K562 (cell line): ENCODE data around the gene TRERF1. TPM values are rescaled to one million over a fixed set of nuclear protein-coding genes. Genes with fewer than 3 reads are reported as not detected.

Experiments
- ATAC-seq: fragments of 200-7000 bp; cut with Tn5 transposase; 3 replicates; pipeline ENCODE4 v1.9.1; 2020; ENCODE audit warnings: moderate library complexity
- BruUV-seq: library from RNA; stranded (reverse); fragments of 400-500 nt; replicated peaks from 2 replicates; lab custom pipeline; 2021; lab: Mats Ljungman, UMichigan
- CTCF ChIA-PET: fragments of 300-600 bp; formaldehyde crosslinking; extraction: SDS; loops from one replicate; lab custom pipeline; 2021; ENCODE audit warnings: low intra/inter-chr PET ratio; lab: Yijun Ruan, JAX
- POLR2A ChIA-PET: fragments of 300-600, 350-650 bp; sonication (Branson Sonifier 250); formaldehyde crosslinking; extraction: SDS; loops from one replicate; lab custom pipeline; 2021; ENCODE audit warnings: antibody characterized with exemption, inconsistent platforms; lab: Yijun Ruan, JAX
- DNase-seq, 4 experiments: peaks; one replicate each; pipeline versions ENCODE4 v3.0.0 to v3.0.0-alpha.2; 2011 to 2018; ENCODE audit warnings: low spot score in 3 of 4, mixed read lengths in 3 of 4; ENCODE audit errors: extremely low read depth in 1 of 4
- FAIRE-seq: peaks from 2 replicates; lab custom pipeline; 2011; peaks lifted over from hg19 to GRCh38; lab: Jason Lieb, UNC
- H2AFZ ChIP-seq: 2 replicates; pipeline ENCODE4 v1.6.0; 2011; ENCODE audit warnings: low read depth, low read length, control low read depth, inconsistent platforms
- H3K27ac ChIP-seq: fragments of 200-600 bp; 3 replicates; pipeline ENCODE4 v1.8.0; 2011; ENCODE audit warnings: low read depth, mild to moderate bottlenecking, control low read depth, inconsistent platforms, low read length, moderate library complexity, mixed read lengths; ENCODE audit errors: extremely low read depth
- H3K27me3 ChIP-seq, 2 experiments: fragments of 300-600 bp in 1 of 2; 2 replicates in 1 of 2; 3 replicates in 1 of 2; pipeline versions ENCODE4 v1.6.0 to v1.8.0; 2011; ENCODE audit warnings: inconsistent platforms in 2 of 2, low read length in 2 of 2, mild to moderate bottlenecking in 1 of 2, mixed read lengths in 1 of 2, moderate library complexity in 1 of 2; ENCODE audit not compliant: control insufficient read depth in 2 of 2, insufficient read depth in 2 of 2
- H3K36me3 ChIP-seq: fragments of 300-600 bp; 3 replicates; pipeline ENCODE4 v1.8.0; 2011; ENCODE audit warnings: mild to moderate bottlenecking, low read length, inconsistent platforms; ENCODE audit not compliant: control insufficient read depth, insufficient read depth
- H3K4me1 ChIP-seq, 2 experiments: fragments of 200-600 bp in 1 of 2; replicated peaks in 1 of 2; 2 replicates in 1 of 2; 3 replicates in 1 of 2; pipeline versions ENCODE4 v1.5.1 to v1.8.0; 2011; ENCODE audit warnings: inconsistent platforms in 2 of 2, low read length in 2 of 2, mild to moderate bottlenecking in 1 of 2, mixed read lengths in 1 of 2, moderate library complexity in 1 of 2; ENCODE audit not compliant: control insufficient read depth in 2 of 2, insufficient read depth in 2 of 2
- H3K4me2 ChIP-seq: 2 replicates; pipeline ENCODE4 v1.6.1; 2011; ENCODE audit warnings: low read length, control low read depth, inconsistent platforms, mixed read lengths; ENCODE audit not compliant: insufficient read depth
- H3K4me3 ChIP-seq: fragments of 200-600 bp; sonication (generic), shearing (Covaris generic); 2 replicates; pipeline ENCODE4 v1.5.1; 2016; ENCODE audit warnings: control low read depth, inconsistent platforms
- H3K79me2 ChIP-seq: fragments of 200-600 bp; 3 replicates; pipeline ENCODE4 v1.8.0; 2011; ENCODE audit warnings: low read length, inconsistent platforms; ENCODE audit not compliant: control insufficient read depth, insufficient read depth
- H3K9ac ChIP-seq, 2 experiments: 2 replicates each; pipeline versions ENCODE4 v1.6.0 to v1.6.1; 2011; ENCODE audit warnings: low read depth in 2 of 2, low read length in 2 of 2, control low read depth in 1 of 2, inconsistent platforms in 1 of 2, mild to moderate bottlenecking in 1 of 2, mixed read lengths in 1 of 2; ENCODE audit not compliant: insufficient read depth in 1 of 2
- H3K9me1 ChIP-seq: one replicate; pipeline ENCODE4 v1.6.0; 2011; ENCODE audit warnings: inconsistent platforms, mild to moderate bottlenecking, low read length, moderate library complexity; ENCODE audit not compliant: control insufficient read depth, insufficient read depth
- H3K9me3 ChIP-seq: replicated peaks from 2 replicates; pipeline ENCODE4 v1.5.1; 2011; ENCODE audit warnings: low read depth, low read length, inconsistent platforms; ENCODE audit not compliant: control insufficient read depth, insufficient read depth
- H4K20me1 ChIP-seq: replicated peaks from 2 replicates; pipeline ENCODE4 v1.6.1; 2011; ENCODE audit warnings: low read length, inconsistent platforms, mixed read lengths; ENCODE audit not compliant: control insufficient read depth, insufficient read depth
- BHLHE40 ChIP-seq: IDR thresholded peaks from 2 replicates; pipeline ENCODE4 v1.6.1; 2011; ENCODE audit warnings: low read length, improper control_type of control experiment
- CEBPZ ChIP-seq: fragments of 150-350 bp; IDR thresholded peaks from 2 replicates; pipeline ENCODE4 v1.6.1; 2014; ENCODE audit warnings: low read depth, mild to moderate bottlenecking, low read length, borderline replicate concordance
- CHCHD3 ChIP-seq: fragments of 250-450 bp; sonication (Bioruptor Pico); IDR thresholded peaks from 2 replicates; pipeline ENCODE4 v2.1.2; 2022; ENCODE audit warnings: mild to moderate bottlenecking
- CREM ChIP-seq: IDR thresholded peaks from 2 replicates; pipeline ENCODE4 v1.6.1; 2014; ENCODE audit warnings: antibody characterized with exemption, low read depth
- CXXC5 ChIP-seq: fragments of 250-450 bp; sonication (Bioruptor Pico); IDR thresholded peaks from 2 replicates; pipeline ENCODE4 v1.8.0; 2022; ENCODE audit warnings: inconsistent platforms, mild to moderate bottlenecking, moderate library complexity
- E2F8 ChIP-seq: fragments of 450-650 bp; IDR thresholded peaks from 2 replicates; pipeline ENCODE4 v1.7.1; 2018; ENCODE audit warnings: mild to moderate bottlenecking, low read depth; ENCODE audit not compliant: partially characterized antibody
- FOXJ2 ChIP-seq: fragments of 200-800 bp; sonication (Bioruptor generic); IDR thresholded peaks from 2 replicates; pipeline ENCODE4 v1.6.1; 2016; ENCODE audit warnings: missing genetic modification characterization, missing compliant biosample characterization
- KDM4B ChIP-seq, 2 experiments: fragments of 450-650 bp in 1 of 2; sonication (generic) in 1 of 2; IDR thresholded peaks; 2 replicates each; pipeline ENCODE4 v1.6.1; 2016 to 2017; ENCODE audit warnings: borderline replicate concordance in 2 of 2, antibody characterized with exemption in 1 of 2, low read depth in 1 of 2, mild to moderate bottlenecking in 1 of 2
- MLX ChIP-seq, 2 experiments: fragments of 450-650 bp in 1 of 2; sonication (generic) in 1 of 2; formaldehyde crosslinking; conservative IDR thresholded peaks; 2 replicates each; pipeline versions ENCODE4 v1.4.0 to v1.8.1; 2020 to 2022; ENCODE audit warnings: mild to moderate bottlenecking in 1 of 2, missing genetic modification reagents in 1 of 2
- NR3C1 ChIP-seq: sonication (generic); formaldehyde crosslinking; IDR thresholded peaks from 2 replicates; pipeline ENCODE4 v1.8.1; 2022; ENCODE audit warnings: missing genetic modification reagents
- SIN3B ChIP-seq: fragments of 450-650 bp; IDR thresholded peaks from 2 replicates; pipeline ENCODE4 v1.6.1; 2017; ENCODE audit warnings: low read depth, mild to moderate bottlenecking, moderate library complexity
- SOX6 ChIP-seq: fragments of 450-650 bp; IDR thresholded peaks from 2 replicates; pipeline ENCODE4 v1.6.1; 2014; ENCODE audit warnings: mild to moderate bottlenecking
- U2AF1 ChIP-seq: fragments of 200-400 bp; formaldehyde crosslinking; optimal IDR thresholded peaks from 2 replicates; pipeline ENCODE3; 2017; ENCODE audit warnings: mild to moderate bottlenecking, low read depth, low read length, moderate library complexity
- ZKSCAN1 ChIP-seq: fragments of 150-350 bp; IDR thresholded peaks from 2 replicates; pipeline ENCODE4 v1.6.1; 2016; ENCODE audit warnings: low read depth, low read length
- ZNF778 ChIP-seq: fragments of 450-650 bp; formaldehyde crosslinking; IDR thresholded peaks from 2 replicates; pipeline ENCODE4 v1.4.0; 2020; ENCODE audit warnings: mild to moderate bottlenecking, moderate library complexity
- WGBS: fragments of 100-300 bp; shearing (Covaris generic); methylation state at CpG from one replicate; pipeline ENCODE4 v1.1.6; 2016; ENCODE audit warnings: low coverage, mixed read lengths; ENCODE audit not compliant: insufficient coverage; ENCODE audit errors: missing lambda C conversion rate; 5-methylcytosine and 5-hydroxymethylcytosine counted together
- in situ Hi-C: fragments of 300-500 bp; cut with MboI; formaldehyde crosslinking; loops from 4 replicates; pipeline ENCODE4 v1.15.0; 2018; ENCODE audit warnings: inconsistent platforms, mixed read lengths
- intact Hi-C: fragments of 100-400 bp; cut with micrococcal nuclease; formaldehyde crosslinking; loops from 2 replicates; pipeline ENCODE4 v1.14.2; 2022
- polyA plus RNA-seq, 8 experiments: library from polyadenylated mRNA; depleted of rRNA in 4 of 8; stranded (reverse) in 5 of 8; unstranded in 3 of 8; fragments of >200 nt; fragmentation: Nextera tagmentation in 2 of 8; fragmentation: Illumina TruSeq in 1 of 8; extraction: Ambion mirVana in 2 of 8; extraction: Trizol in 1 of 8; gene quantifications; 2 replicates each; pipeline versions ENCODE4 v1.2.1 to v1.2.3, GENCODE V29; 2011 to 2014; ENCODE audit warnings: inconsistent platforms in 1 of 8, missing spikeins in 1 of 8
- total RNA-seq, 7 experiments: library from RNA; depleted of rRNA in 6 of 7; stranded (reverse); fragments of >200 nt in 6 of 7; fragmentation: Illumina TruSeq in 2 of 7; extraction: Trizol in 2 of 7; gene quantifications; 2 replicates each; pipeline versions ENCODE4 v1.2.1 to v1.2.3, GENCODE V29; 2011 to 2021; ENCODE audit warnings: low replicate concordance in 1 of 7

The TRERF1 gene
- total and polyA plus RNA-seq, 9 of the 15 experiments (the other 6 are each of a cell fraction or from before 2014, with no cell fraction given), result 0.04 to 0.20 (median 0.07) TPM; not detected in 3

- FAIRE-seq (no peak), DNase-seq (peak in 2 of 4 experiments; percentile 48 to 50), ATAC-seq (peak; percentile 25)
- Histone ChIP-seq H4K20me1 (no peaks in the 10 kb centered on the region), H3K79me2 (peaks cover 46% of the 10 kb centered on the region), H3K4me2 (peak overlapping the region; percentile 92), H3K4me3 (peak overlapping the region; percentile 77), H3K9me1 (no peaks in the 10 kb centered on the region), H3K27ac (peak overlapping the region; percentile 92), H3K9me3 (no peaks in the 10 kb centered on the region), H3K27me3 (no peaks in the 10 kb centered on the region), H2AFZ (peak overlapping the region; percentile 84), H3K4me1 (peaks cover 6 to 14% of the 10 kb centered on the region in 2 experiments; a peak in 4 of 5 replicates), H3K36me3 (peaks cover 32% of the 10 kb centered on the region), H3K9ac (peak overlapping the region; percentile 88 to 98)
- BruUV-seq, result TSS peak; percentile 78
- WGBS, result 2% methylated on average over 5 of the region's 5 CpGs
- ChIA-PET POLR2A (interaction anchor here (0.6 to 2.6 kb wide), 10 partner anchors 9 to 524 kb away, joined by 3 to 13 read pairs (median 4); no protein-coding TSS in a partner anchor), CTCF (interaction anchor here (1.5 kb wide), 1 partner anchor 142 kb away, joined by 5 read pairs; no protein-coding TSS in a partner anchor)
- intact Hi-C loops (loop anchor here (5.0 to 10.0 kb wide), 3 partner anchors 112 to 435 kb away; partner anchors contain the start of gene PRICKLE4), in situ Hi-C loops (loop anchor here (5.0 kb wide), 1 partner anchor 140 kb away; no protein-coding TSS in a partner anchor)
- TF ChIP-seq ZKSCAN1 (no peak), KDM4B (IDR thresholded peaks at IDR 0.05; ENCODE audit: borderline replicate concordance in 2 of 2, low read depth in 1 of 2) (no peak), CREM (no peak), MLX (CRISPR knock-in tag; conservative IDR thresholded peaks at IDR 0.05) (no peak), NR3C1 (no peak), CXXC5 (CRISPR knock-in tag) (no peak), SIN3B (no peak), U2AF1 (no peak), BHLHE40 (no peak), SOX6 (no peak), FOXJ2 (tag) (no peak), ZNF778 (CRISPR knock-in tag) (no peak), E2F8 (no peak), CHCHD3 (CRISPR knock-in tag) (no peak), CEBPZ (no peak)
These were observed 234.6 kb downstream of the TRERF1 start for GRCh38 chr6:42217157-42217518.
